ENCODE measurements around the gene MT1H.
"Not testable (repeated sequence)": the region's sequence is repeated elsewhere in the genome, so short reads cannot be mapped to it uniquely, and the experiment has no call there.

Gene MT1H

GRCh38 chr16:56669005-56669839 lies at the start of gene MT1H:
TSS of gene MT1H (plus strand) at chr16:56669814. CDS start at chr16:56669885, 71 bp downstream.
- no peak for DNase-seq (ENCODE audit: low read depth in 2 of 2)

GRCh38 chr16:56620339-56620897 lies 49.2 kb upstream of the MT1H start:
- DNase-seq (ENCODE audit: low read depth in 2 of 2) = no peak

- DNase-seq (ENCODE audit: low read depth in 2 of 2) = not testable (repeated sequence)
These were observed 47.8 kb upstream of the MT1H start for GRCh38 chr16:56621665-56622445.

- not testable (repeated sequence) for DNase-seq (ENCODE audit: low read depth in 2 of 2)
These were observed 46.4 kb upstream of the MT1H start for GRCh38 chr16:56623184-56623583.

GRCh38 chr16:56623637-56624036 lies 46.0 kb upstream of the MT1H start:
- DNase-seq (ENCODE audit: low read depth in 2 of 2) = no peak

GRCh38 chr16:56625140-56625942 lies 44.3 kb upstream of the MT1H start, which contains the start of gene MT1E:
TSS of gene MT1E (plus strand) at chr16:56625781. CDS start at chr16:56625852, 71 bp downstream.
- DNase-seq (ENCODE audit: low read depth in 2 of 2) = no peak

- DNase-seq (ENCODE audit: low read depth in 2 of 2) = no peak
These were observed 43.5 kb upstream of the MT1H start for GRCh38 chr16:56625943-56626654.

GRCh38 chr16:56626685-56627084 lies 42.9 kb upstream of the MT1H start:
- DNase-seq (ENCODE audit: low read depth in 2 of 2) = no peak

- no peak for DNase-seq (ENCODE audit: low read depth in 2 of 2)
These were observed 40.9 kb upstream of the MT1H start for GRCh38 chr16:56628486-56629350.

GRCh38 chr16:56629531-56629930 lies 40.1 kb upstream of the MT1H start:
- no peak for DNase-seq (ENCODE audit: low read depth in 2 of 2)

- no peak for DNase-seq (ENCODE audit: low read depth in 2 of 2)
These were observed 39.5 kb upstream of the MT1H start for GRCh38 chr16:56630134-56630533.

- DNase-seq (ENCODE audit: low read depth in 2 of 2) = no peak
These were observed 38.4 kb upstream of the MT1H start for GRCh38 chr16:56631197-56631596.

GRCh38 chr16:56631832-56632155 lies 37.8 kb upstream of the MT1H start:
- DNase-seq (ENCODE audit: low read depth in 2 of 2) = no peak

GRCh38 chr16:56632156-56632847 lies 37.3 kb upstream of the MT1H start, which contains the start of gene MT1M:
TSS of gene MT1M (plus strand) at chr16:56632659. CDS start at chr16:56632732, 73 bp downstream.
- no peak for DNase-seq (ENCODE audit: low read depth in 2 of 2)

GRCh38 chr16:56632848-56633365 lies 36.7 kb upstream of the MT1H start:
- no peak for DNase-seq (ENCODE audit: low read depth in 2 of 2)

GRCh38 chr16:56633535-56633934 lies 36.1 kb upstream of the MT1H start:
- DNase-seq (ENCODE audit: low read depth in 2 of 2) = no peak

- DNase-seq (ENCODE audit: low read depth in 2 of 2) = no peak
These were observed 34.7 kb upstream of the MT1H start for GRCh38 chr16:56634715-56635440.

GRCh38 chr16:56635441-56635967 lies 34.1 kb upstream of the MT1H start:
- no peak for DNase-seq (ENCODE audit: low read depth in 2 of 2)

Measured in stimulated activated CD8-positive, alpha-beta memory T cell treated with anti-CD3 and anti-CD28 coated beads, Interleukin-7, amount 100 ng/mL, for 4 hours (primary cell).